BE2C (cell line): ENCODE results near the gene DCT.

ENCODE experiments used
- DNase-seq: peaks from one replicate; pipeline ENCODE4 v3.0.0-alpha.2; 2020
- H3K27me3 ChIP-seq: fragments of 250-450 bp; sonication (Bioruptor Pico); 2 replicates; pipeline ENCODE4 v1.5.1; 2020; ENCODE audit warnings: mild to moderate bottlenecking
- H3K36me3 ChIP-seq: fragments of 250-450 bp; sonication (Bioruptor Pico); 2 replicates; pipeline ENCODE4 v1.5.1; 2020; ENCODE audit warnings: mild to moderate bottlenecking
- H3K4me1 ChIP-seq: fragments of 250-450 bp; sonication (Bioruptor Pico); 2 replicates; pipeline ENCODE4 v1.5.1; 2020
- H3K4me3 ChIP-seq: 2 replicates; pipeline ENCODE4 v1.5.1; 2011; ENCODE audit warnings: low read depth, low read length
- H3K9me3 ChIP-seq: fragments of 250-450 bp; sonication (Bioruptor Pico); 2 replicates; pipeline ENCODE4 v1.5.1; 2020
- CTCF ChIP-seq: IDR thresholded peaks from 2 replicates; pipeline ENCODE4 v1.5.1; 2012; ENCODE audit warnings: mild to moderate bottlenecking, low read depth, low read length

Gene DCT

GRCh38 chr13:94389604-94390351 lies 89.7 kb downstream of the DCT start:
- Histone ChIP-seq H3K27me3 (no peaks in the 10 kb centered on the region), H3K36me3 (no peaks in the 10 kb centered on the region), H3K4me1 (no peaks in the 10 kb centered on the region), H3K9me3 (no peaks in the 10 kb centered on the region), H3K4me3 (no peak overlapping the region)
- no peak for TF ChIP-seq CTCF
- DNase-seq, result no peak

- H3K9me3 ChIP-seq, result no peaks in the 10 kb centered on the region
- no peak for DNase-seq
- H3K4me1 ChIP-seq, result no peaks in the 10 kb centered on the region
- no peaks in the 10 kb centered on the region for H3K27me3 ChIP-seq
- H3K36me3 ChIP-seq, result no peaks in the 10 kb centered on the region
- no peak for TF ChIP-seq CTCF
- H3K4me3 ChIP-seq, result no peak overlapping the region
Observed at GRCh38 chr13:94387047-94387446, 92.4 kb downstream of the DCT start.
